Embryonic facial prominence (tissue), 1 donor: Measurements from ENCODE around the gene TIMP3.
"Not testable (repeated sequence)": the region's sequence is repeated elsewhere in the genome, so short reads cannot be mapped to it uniquely, and the experiment has no call there.

Experiments used
- DNase-seq: peaks from one replicate; pipeline ENCODE4 v3.0.0-alpha.2; 2016; ENCODE audit errors: extremely low spot score

TIMP3 gene

GRCh38 chr22:32801537-32802236 is at the start of gene TIMP3:
TSS of gene TIMP3 (plus strand) at chr22:32801705. CDS start at chr22:32802002, 297 bp downstream.
- peak; percentile 60 for DNase-seq

GRCh38 chr22:32752326-32752725 is 49.2 kb upstream of the TIMP3 start:
- no peak for DNase-seq

GRCh38 chr22:32752816-32753520 is 48.5 kb upstream of the TIMP3 start:
- DNase-seq, result no peak

- no peak for DNase-seq
Measured at GRCh38 chr22:32753591-32753990, 47.9 kb upstream of the TIMP3 start.

- DNase-seq, result no peak
Measured at GRCh38 chr22:32754413-32755041, 47.0 kb upstream of the TIMP3 start.

- DNase-seq, result not testable (repeated sequence)
Measured at GRCh38 chr22:32757086-32757762, 44.3 kb upstream of the TIMP3 start.

GRCh38 chr22:32758866-32759385 is 42.6 kb upstream of the TIMP3 start:
- DNase-seq, result no peak

GRCh38 chr22:32760396-32760795 is 41.1 kb upstream of the TIMP3 start:
- no peak for DNase-seq

GRCh38 chr22:32760815-32761214 is 40.7 kb upstream of the TIMP3 start:
- no peak for DNase-seq

- no peak for DNase-seq
Measured at GRCh38 chr22:32761251-32761903, 40.1 kb upstream of the TIMP3 start.

- DNase-seq, result no peak
Measured at GRCh38 chr22:32764330-32765131, 37.0 kb upstream of the TIMP3 start.

- DNase-seq, result no peak
Measured at GRCh38 chr22:32765132-32765618, 36.3 kb upstream of the TIMP3 start.

GRCh38 chr22:32771756-32772155 is 29.7 kb upstream of the TIMP3 start:
- no peak for DNase-seq

- no peak for DNase-seq
Measured at GRCh38 chr22:32775957-32776356, 25.5 kb upstream of the TIMP3 start.

- DNase-seq, result no peak
Measured at GRCh38 chr22:32776397-32776796, 25.1 kb upstream of the TIMP3 start.

- DNase-seq, result no peak
Measured at GRCh38 chr22:32776802-32777201, 24.7 kb upstream of the TIMP3 start.

GRCh38 chr22:32777987-32778386 is 23.5 kb upstream of the TIMP3 start:
- no peak for DNase-seq

- DNase-seq, result no peak
Measured at GRCh38 chr22:32780726-32781310, 20.7 kb upstream of the TIMP3 start.

GRCh38 chr22:32781695-32782094 is 19.8 kb upstream of the TIMP3 start:
- no peak for DNase-seq
